Measurements from ENCODE around the gene CARD11. TPM values are rescaled to one million over a fixed set of nuclear protein-coding genes. Genes with fewer than 3 reads are reported as not detected.
"Not testable (repeated sequence)": the region's sequence is repeated elsewhere in the genome, so short reads cannot be mapped to it uniquely, and the experiment has no call there.

The CARD11 gene
- total and polyA plus RNA-seq, 2 donors (not counting 1 experiment from before 2014, with no cell fraction given) = 129 to 135 TPM

GRCh38 chr7:3041986-3042675 lies 1.5 kb downstream of the CARD11 start:
- Histone ChIP-seq H4K20me1 (ENCODE audit: control insufficient read depth, insufficient read depth, low read length, poor library complexity, severe bottlenecking) (peaks cover 60% of the 10 kb centered on the region), H3K79me2 (ENCODE audit: control insufficient read depth, insufficient read depth, low read length) (peaks cover 66% of the 10 kb centered on the region), H3K27me3 (replicated peaks in 1 of 4; ENCODE audit: control extremely low read depth in 1 of 4, control insufficient read depth in 3 of 4, insufficient read depth in 4 of 4, low read length in 3 of 4) (no peaks in the 10 kb centered on the region), H3K4me3 (ENCODE audit: control extremely low read depth in 1 of 5, extremely low read depth in 1 of 5, insufficient read depth in 1 of 5, low read depth in 2 of 5, low read length in 4 of 5) (peak overlapping the region; percentile 21 to 90 (median 74)), H3K4me1 (ENCODE audit: control insufficient read depth in 2 of 2, insufficient read depth in 2 of 2, low read length in 2 of 2) (peaks cover 56 to 64% of the 10 kb centered on the region in 2 donors), H3K9ac (ENCODE audit: low read length) (peak overlapping the region; percentile 92), H2AFZ (ENCODE audit: insufficient read depth, low read depth, low read length, poor library complexity, severe bottlenecking) (peak overlapping the region; percentile 15), H3K9me3 (ENCODE audit: control extremely low read depth in 1 of 3, control insufficient read depth in 2 of 3, insufficient read depth in 1 of 3, low read length in 2 of 3) (peaks cover 0 to 5% (median 0%) of the 10 kb centered on the region in 3 donors), H3K27ac (ENCODE audit: low read length in 2 of 2) (peak overlapping the region; percentile 72 to 94), H3K36me3 (replicated peaks in 1 of 2; ENCODE audit: control extremely low read depth in 1 of 2, control insufficient read depth in 1 of 2, extremely low read depth in 1 of 2, insufficient read depth in 2 of 2, low read length in 1 of 2) (peaks cover 0 to 15% of the 10 kb centered on the region in 2 experiments), H3K4me2 (replicated peaks; ENCODE audit: low read depth, low read length, poor library complexity, severe bottlenecking) (peak overlapping the region; percentile 90)
- TF ChIP-seq CTCF (IDR thresholded peaks at IDR 0.05) = no peak
- ATAC-seq (ENCODE audit: low read depth) = peak; percentile 4
- Mint-ChIP-seq H3K4me3 (peak overlapping the region; percentile 96), H3K27me3 (no peaks in the 10 kb centered on the region), H3K4me1 (peaks cover 63% of the 10 kb centered on the region), H3K9me3 (ENCODE audit: insufficient read depth) (no peaks in the 10 kb centered on the region), H3K27ac (peak overlapping the region; percentile 94)
- POLR2A ChIA-PET = interaction anchor here (0.7 to 1.2 kb wide), 3 partner anchors 23 to 82 kb away, joined by 3 to 5 read pairs (median 3); no protein-coding TSS in a partner anchor
- 73% methylated on average over 14 of the region's 27 CpGs for whole genome bisulfite sequencing (ENCODE audit: insufficient coverage)
- CTCF ChIA-PET = interaction anchor here (0.8 to 2.6 kb wide), 7 partner anchors 13 to 154 kb away, joined by 3 to 11 read pairs (median 5); no protein-coding TSS in a partner anchor
- DNase-seq = peak; percentile 55
- intact Hi-C loops (cut with micrococcal nuclease) = loop anchor here (2.0 to 5.0 kb wide), 5 partner anchors 27 to 260 kb away; partner anchors contain the start of genes GNA12 and SDK1

GRCh38 chr7:3039787-3040186 lies 3.9 kb downstream of the CARD11 start:
- peaks cover 59 to 80% of the 10 kb centered on the region in 2 donors for H3K4me1 ChIP-seq (ENCODE audit: control insufficient read depth in 2 of 2, insufficient read depth in 2 of 2, low read length in 2 of 2)
- peak overlapping the region in 1 of 2 donors; percentile 72 for H3K27ac ChIP-seq (ENCODE audit: low read length in 2 of 2)
- WGBS (ENCODE audit: insufficient coverage) = 76% methylated on average over 7 of the region's 9 CpGs
- no peak for TF ChIP-seq EZH2 (IDR thresholded peaks at IDR 0.05; ENCODE audit: borderline replicate concordance, insufficient read depth, low read depth, low read length, poor library complexity, severe bottlenecking)
- H3K4me2 ChIP-seq (replicated peaks; ENCODE audit: low read depth, low read length, poor library complexity, severe bottlenecking) = peak overlapping the region; percentile 21
- H3K4me3 ChIP-seq (ENCODE audit: control extremely low read depth in 1 of 5, extremely low read depth in 1 of 5, insufficient read depth in 1 of 5, low read depth in 2 of 5, low read length in 4 of 5) = no peak overlapping the region
- Mint-ChIP-seq H3K4me1 (peaks cover 70% of the 10 kb centered on the region), H3K9me3 (ENCODE audit: insufficient read depth) (no peaks in the 10 kb centered on the region), H3K4me3 (peak overlapping the region; percentile 86), H3K27me3 (no peaks in the 10 kb centered on the region), H3K27ac (peak overlapping the region; percentile 92)
- ATAC-seq (ENCODE audit: low read depth) = no peak
- H4K20me1 ChIP-seq (ENCODE audit: control insufficient read depth, insufficient read depth, low read length, poor library complexity, severe bottlenecking) = peaks cover 77% of the 10 kb centered on the region
- peaks cover 0 to 5% (median 0%) of the 10 kb centered on the region in 3 donors for H3K9me3 ChIP-seq (ENCODE audit: control extremely low read depth in 1 of 3, control insufficient read depth in 2 of 3, insufficient read depth in 1 of 3, low read length in 2 of 3)
- DNase-seq = no peak
- no peaks in the 10 kb centered on the region for H3K27me3 ChIP-seq (replicated peaks in 1 of 4; ENCODE audit: control extremely low read depth in 1 of 4, control insufficient read depth in 3 of 4, insufficient read depth in 4 of 4, low read length in 3 of 4)
- H3K79me2 ChIP-seq (ENCODE audit: control insufficient read depth, insufficient read depth, low read length) = peaks cover 90% of the 10 kb centered on the region
- ChIA-PET POLR2A (interaction anchor here (0.6 kb wide), 1 partner anchor 100 kb away, joined by 10 read pairs; no protein-coding TSS in a partner anchor), CTCF (interaction anchor here (1.2 to 2.3 kb wide), 4 partner anchors 25 to 175 kb away, joined by 3 to 8 read pairs (median 6); no protein-coding TSS in a partner anchor)
- peak overlapping the region; percentile 32 for H2AFZ ChIP-seq (ENCODE audit: insufficient read depth, low read depth, low read length, poor library complexity, severe bottlenecking)
- peaks cover 0 to 18% of the 10 kb centered on the region in 2 experiments for H3K36me3 ChIP-seq (replicated peaks in 1 of 2; ENCODE audit: control extremely low read depth in 1 of 2, control insufficient read depth in 1 of 2, extremely low read depth in 1 of 2, insufficient read depth in 2 of 2, low read length in 1 of 2)
- no peak overlapping the region for H3K9ac ChIP-seq (ENCODE audit: low read length)
- intact Hi-C loops (cut with micrococcal nuclease) = loop anchor here (5.0 kb wide), 2 partner anchors 87 to 263 kb away; partner anchors contain the start of gene SDK1

- H3K27me3 ChIP-seq (replicated peaks in 1 of 4; ENCODE audit: control extremely low read depth in 1 of 4, control insufficient read depth in 3 of 4, insufficient read depth in 4 of 4, low read length in 3 of 4); intact Hi-C loops (cut with micrococcal nuclease); ATAC-seq (ENCODE audit: low read depth); H3K27me3 Mint-ChIP-seq; DNase-seq; H3K9me3 ChIP-seq (ENCODE audit: control extremely low read depth in 1 of 3, control insufficient read depth in 2 of 3, insufficient read depth in 1 of 3, low read length in 2 of 3); H3K9me3 Mint-ChIP-seq (ENCODE audit: insufficient read depth); H3K4me3 ChIP-seq (ENCODE audit: control extremely low read depth in 1 of 5, extremely low read depth in 1 of 5, insufficient read depth in 1 of 5, low read depth in 2 of 5, low read length in 4 of 5); POLR2A ChIA-PET; H3K9ac ChIP-seq (ENCODE audit: low read length); H3K4me3 Mint-ChIP-seq; H2AFZ ChIP-seq (ENCODE audit: insufficient read depth, low read depth, low read length, poor library complexity, severe bottlenecking): not testable (repeated sequence)
- H3K4me2 ChIP-seq (replicated peaks; ENCODE audit: low read depth, low read length, poor library complexity, severe bottlenecking) = peak overlapping the region; percentile 25
- Mint-ChIP-seq H3K4me1 (peaks cover 63% of the 10 kb centered on the region), H3K27ac (peak overlapping the region; percentile 85)
- peaks cover 55 to 73% of the 10 kb centered on the region in 2 donors for H3K4me1 ChIP-seq (ENCODE audit: control insufficient read depth in 2 of 2, insufficient read depth in 2 of 2, low read length in 2 of 2)
- CTCF ChIA-PET = interaction anchor here (1.8 kb wide), 1 partner anchor 116 kb away, joined by 6 read pairs; no protein-coding TSS in a partner anchor
- peaks cover 85% of the 10 kb centered on the region for H4K20me1 ChIP-seq (ENCODE audit: control insufficient read depth, insufficient read depth, low read length, poor library complexity, severe bottlenecking)
- peak overlapping the region in 1 of 2 donors; percentile 72 for H3K27ac ChIP-seq (ENCODE audit: low read length in 2 of 2)
- peaks cover 0 to 27% of the 10 kb centered on the region in 2 experiments for H3K36me3 ChIP-seq (replicated peaks in 1 of 2; ENCODE audit: control extremely low read depth in 1 of 2, control insufficient read depth in 1 of 2, extremely low read depth in 1 of 2, insufficient read depth in 2 of 2, low read length in 1 of 2)
- whole genome bisulfite sequencing (ENCODE audit: insufficient coverage) = 74% methylated on average over 5 of the region's 7 CpGs
- H3K79me2 ChIP-seq (ENCODE audit: control insufficient read depth, insufficient read depth, low read length) = peaks cover 98% of the 10 kb centered on the region
Measured at GRCh38 chr7:3038011-3038410, 5.7 kb downstream of the CARD11 start.
